NB4 (cell line): ENCODE data around the gene GALNS.

Source experiments
- CTCF ChIP-seq: IDR thresholded peaks from one replicate; pipeline ENCODE4 v1.5.1; 2012; ENCODE audit warnings: low read depth, low read length
- MAX ChIP-seq: IDR thresholded peaks from 2 replicates; pipeline ENCODE4 v1.6.1; 2011; ENCODE audit warnings: low read depth, low read length
- MYC ChIP-seq: IDR thresholded peaks from 2 replicates; pipeline ENCODE4 v1.6.1; 2011; ENCODE audit warnings: low read depth, low read length
- POLR2A ChIP-seq: IDR thresholded peaks from 2 replicates; pipeline ENCODE4 v1.6.1; 2011; ENCODE audit warnings: mild to moderate bottlenecking; ENCODE audit not compliant: insufficient read length; ENCODE audit errors: extremely low read depth

GRCh38 chr16:88847654-88848053 lies 9.1 kb downstream of the GALNS start:
- no peak for TF ChIP-seq CTCF
- TF ChIP-seq POLR2A, result no peak
- no peak for TF ChIP-seq MAX
- TF ChIP-seq MYC, result no peak
